Measurements from ENCODE around the gene PRICKLE4. TPM values are rescaled to one million over a fixed set of nuclear protein-coding genes. Genes with fewer than 3 reads are reported as not detected.

PRICKLE4 gene
- total RNA-seq, 1 experiment from 2014 or later: not detected

DNA sequence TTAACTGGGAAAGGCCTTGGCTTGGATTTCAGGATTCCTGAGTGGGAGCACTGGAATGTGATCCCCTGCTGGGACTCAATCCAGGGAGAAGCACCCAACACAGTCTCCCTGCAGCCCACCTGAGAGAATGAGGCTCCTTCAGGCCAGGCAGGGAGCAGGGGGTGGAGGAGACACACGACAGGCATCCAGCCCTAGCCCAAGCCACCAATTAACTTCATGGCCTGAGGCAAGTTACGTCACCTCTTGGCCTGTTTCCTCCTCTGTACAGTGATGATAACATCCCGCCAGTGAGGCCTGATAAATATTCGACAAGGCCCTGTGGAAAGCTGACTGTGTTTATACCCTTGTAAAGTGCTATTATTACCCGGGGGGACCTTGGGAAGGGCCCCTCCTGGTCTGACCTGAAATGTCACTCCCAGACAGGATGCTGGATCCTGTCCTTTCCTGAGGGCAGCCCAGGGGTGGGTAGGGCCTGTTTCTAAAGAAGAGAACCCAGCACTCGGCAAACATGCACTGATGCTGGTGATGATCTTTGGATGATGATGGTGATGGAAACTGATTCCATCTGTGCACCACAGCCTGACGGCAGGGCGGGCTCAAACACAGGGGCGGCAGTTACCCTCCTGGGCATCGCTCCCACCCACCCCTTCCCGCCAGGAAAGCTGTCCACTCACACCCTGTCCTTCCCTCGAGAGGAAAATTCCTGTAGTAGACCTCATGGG lies 13.3 kb upstream of the PRICKLE4 start:
- H3K27ac ChIP-seq (ENCODE audit: low read depth, low read length, poor library complexity, severe bottlenecking): no peak overlapping the region
- H3K36me3 ChIP-seq (ENCODE audit: insufficient read depth, low read length, poor library complexity, severe bottlenecking): no peaks in the 10 kb centered on the region
- POLR2A ChIA-PET (ENCODE audit: low non-redundant PET): interaction anchor here (0.6 kb wide), 1 partner anchor 33 kb away, joined by 6 read pairs; no protein-coding TSS in a partner anchor
- H3K4me3 ChIP-seq (ENCODE audit: low read depth, low read length, poor library complexity, severe bottlenecking): no peak overlapping the region
- no TSS peak for BruUV-seq (replicated peaks)
- H3K9me3 ChIP-seq (ENCODE audit: low read depth, low read length, poor library complexity, severe bottlenecking): no peaks in the 10 kb centered on the region
- H3K4me1 ChIP-seq (ENCODE audit: insufficient read depth, low read length, poor library complexity, severe bottlenecking): peaks cover 5% of the 10 kb centered on the region
- CTCF ChIA-PET: interaction anchor here (0.7 kb wide), 1 partner anchor 1251 kb away, joined by 3 read pairs; no protein-coding TSS in a partner anchor
- intact Hi-C loops (cut with micrococcal nuclease; ENCODE audit: unreplicated experiment): no loop called here
- no peaks in the 10 kb centered on the region for H3K27me3 ChIP-seq (replicated peaks; ENCODE audit: insufficient read depth, low read depth, low read length, poor library complexity)
- no peak for TF ChIP-seq EZH2 (IDR thresholded peaks at IDR 0.05; ENCODE audit: borderline replicate concordance, low read depth, low read length, poor library complexity, severe bottlenecking)
- TF ChIP-seq, protein P1, sequence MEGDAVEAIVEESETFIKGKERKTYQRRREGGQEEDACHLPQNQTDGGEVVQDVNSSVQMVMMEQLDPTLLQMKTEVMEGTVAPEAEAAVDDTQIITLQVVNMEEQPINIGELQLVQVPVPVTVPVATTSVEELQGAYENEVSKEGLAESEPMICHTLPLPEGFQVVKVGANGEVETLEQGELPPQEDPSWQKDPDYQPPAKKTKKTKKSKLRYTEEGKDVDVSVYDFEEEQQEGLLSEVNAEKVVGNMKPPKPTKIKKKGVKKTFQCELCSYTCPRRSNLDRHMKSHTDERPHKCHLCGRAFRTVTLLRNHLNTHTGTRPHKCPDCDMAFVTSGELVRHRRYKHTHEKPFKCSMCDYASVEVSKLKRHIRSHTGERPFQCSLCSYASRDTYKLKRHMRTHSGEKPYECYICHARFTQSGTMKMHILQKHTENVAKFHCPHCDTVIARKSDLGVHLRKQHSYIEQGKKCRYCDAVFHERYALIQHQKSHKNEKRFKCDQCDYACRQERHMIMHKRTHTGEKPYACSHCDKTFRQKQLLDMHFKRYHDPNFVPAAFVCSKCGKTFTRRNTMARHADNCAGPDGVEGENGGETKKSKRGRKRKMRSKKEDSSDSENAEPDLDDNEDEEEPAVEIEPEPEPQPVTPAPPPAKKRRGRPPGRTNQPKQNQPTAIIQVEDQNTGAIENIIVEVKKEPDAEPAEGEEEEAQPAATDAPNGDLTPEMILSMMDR (conservative IDR thresholded peaks at IDR 0.05; ENCODE audit: low read depth, low read length): no peak
- DNase-seq (ENCODE audit: low spot score): no peak

DNA sequence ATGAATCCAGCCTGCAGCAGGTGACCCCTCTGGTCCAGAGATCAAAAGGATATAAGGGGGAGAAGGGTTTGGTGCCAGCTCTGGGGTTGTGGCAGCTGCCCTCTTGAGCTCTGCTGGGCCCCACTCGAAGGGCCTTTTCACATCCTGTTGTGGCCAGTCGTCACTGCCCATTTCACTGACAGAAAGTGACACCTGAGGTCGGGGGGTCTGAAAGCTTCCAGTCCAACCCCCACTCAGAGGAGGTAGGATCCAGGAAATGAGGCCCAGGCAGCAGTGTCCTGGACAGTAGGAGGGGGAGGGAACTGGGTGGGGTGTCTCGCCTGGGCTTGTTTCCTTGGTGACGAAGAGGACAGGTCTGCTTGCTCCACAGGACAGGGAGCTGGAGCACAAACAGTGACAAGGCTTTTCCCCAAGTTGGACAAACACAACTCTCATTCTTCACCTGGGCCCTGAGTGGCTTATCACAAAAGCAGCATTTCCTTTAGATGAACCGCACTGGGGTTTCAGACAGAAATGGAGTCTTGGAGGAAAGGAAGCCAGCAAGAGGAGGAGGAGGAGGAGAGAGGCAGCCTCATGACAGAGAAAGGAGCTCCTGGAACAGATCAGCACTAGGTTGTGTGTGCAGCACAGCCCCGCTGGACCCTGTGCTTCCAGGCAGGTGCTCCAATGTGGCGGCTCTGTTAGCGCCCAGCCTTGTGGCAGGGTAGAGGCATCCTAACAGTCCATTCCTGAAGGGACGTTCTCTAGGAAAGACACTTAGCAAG lies 11.9 kb upstream of the PRICKLE4 start:
- no peak for DNase-seq (ENCODE audit: low spot score)
- CTCF ChIA-PET: no interaction called here
- POLR2A ChIA-PET (ENCODE audit: low non-redundant PET): no interaction called here
- Histone ChIP-seq H3K4me3 (ENCODE audit: low read depth, low read length, poor library complexity, severe bottlenecking) (no peak overlapping the region), H3K4me1 (ENCODE audit: insufficient read depth, low read length, poor library complexity, severe bottlenecking) (no peaks in the 10 kb centered on the region), H3K36me3 (ENCODE audit: insufficient read depth, low read length, poor library complexity, severe bottlenecking) (no peaks in the 10 kb centered on the region), H3K9me3 (ENCODE audit: low read depth, low read length, poor library complexity, severe bottlenecking) (no peaks in the 10 kb centered on the region), H3K27ac (ENCODE audit: low read depth, low read length, poor library complexity, severe bottlenecking) (no peak overlapping the region), H3K27me3 (replicated peaks; ENCODE audit: insufficient read depth, low read depth, low read length, poor library complexity) (no peaks in the 10 kb centered on the region)
- intact Hi-C loops (cut with micrococcal nuclease; ENCODE audit: unreplicated experiment): no loop called here
- no TSS peak for BruUV-seq (replicated peaks)
- TF ChIP-seq, protein P1 (conservative IDR thresholded peaks at IDR 0.05; ENCODE audit: low read depth, low read length): no peak
- TF ChIP-seq EZH2 (IDR thresholded peaks at IDR 0.05; ENCODE audit: borderline replicate concordance, low read depth, low read length, poor library complexity, severe bottlenecking): no peak

DNA sequence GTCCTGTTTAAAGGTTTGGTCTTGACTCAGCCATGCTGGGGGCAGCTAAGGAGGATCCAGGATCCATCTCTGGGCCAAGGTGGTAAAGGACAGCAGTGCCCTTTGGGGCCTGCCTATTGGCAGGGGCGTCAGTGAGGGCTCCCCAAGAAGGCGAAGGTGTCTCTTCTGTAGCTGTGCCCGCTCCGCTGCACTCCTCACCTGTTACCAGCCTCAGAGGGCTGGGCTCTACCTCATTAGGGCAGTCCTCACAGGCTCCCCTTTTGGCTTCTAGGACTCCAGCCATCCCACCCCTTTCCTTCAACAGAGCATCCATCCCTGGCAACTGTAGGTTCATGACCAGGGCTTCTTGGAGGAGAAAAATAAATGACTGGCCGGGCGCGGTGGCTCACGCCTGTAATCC lies 11.2 kb upstream of the PRICKLE4 start:
- Histone ChIP-seq H3K4me1 (ENCODE audit: insufficient read depth, low read length, poor library complexity, severe bottlenecking) (no peaks in the 10 kb centered on the region), H3K27me3 (replicated peaks; ENCODE audit: insufficient read depth, low read depth, low read length, poor library complexity) (no peaks in the 10 kb centered on the region), H3K9me3 (ENCODE audit: low read depth, low read length, poor library complexity, severe bottlenecking) (no peaks in the 10 kb centered on the region), H3K4me3 (ENCODE audit: low read depth, low read length, poor library complexity, severe bottlenecking) (no peak overlapping the region), H3K36me3 (ENCODE audit: insufficient read depth, low read length, poor library complexity, severe bottlenecking) (no peaks in the 10 kb centered on the region), H3K27ac (ENCODE audit: low read depth, low read length, poor library complexity, severe bottlenecking) (no peak overlapping the region)
- ChIA-PET CTCF (no interaction called here), POLR2A (ENCODE audit: low non-redundant PET) (no interaction called here)
- DNase-seq (ENCODE audit: low spot score): no peak
- intact Hi-C loops (cut with micrococcal nuclease; ENCODE audit: unreplicated experiment): no loop called here
- TF ChIP-seq, protein P1 (conservative IDR thresholded peaks at IDR 0.05; ENCODE audit: low read depth, low read length): no peak
- TF ChIP-seq EZH2 (IDR thresholded peaks at IDR 0.05; ENCODE audit: borderline replicate concordance, low read depth, low read length, poor library complexity, severe bottlenecking): no peak
- no TSS peak for BruUV-seq (replicated peaks)
